SIG-M5 (cell line): ENCODE results near the gene TAOK3.
A peak's percentile ranks its signal among the peaks of the same experiment; 100 is the strongest.
"Not testable (repeated sequence)": the region's sequence is repeated elsewhere in the genome, so short reads cannot be mapped to it uniquely, and the experiment has no call there.

Experiments used
- DNase-seq: peaks from one replicate; lab custom pipeline; 2025; lab: John Stamatoyannopoulos, UW

TAOK3 gene

GRCh38 chr12:118372541-118373495 lies at the start of gene TAOK3:
TAOK3 (minus strand) TSS chr12:118372907; CDS start chr12:118255567, 117,340 bp downstream.
- peak; percentile 97 for DNase-seq

DNA sequence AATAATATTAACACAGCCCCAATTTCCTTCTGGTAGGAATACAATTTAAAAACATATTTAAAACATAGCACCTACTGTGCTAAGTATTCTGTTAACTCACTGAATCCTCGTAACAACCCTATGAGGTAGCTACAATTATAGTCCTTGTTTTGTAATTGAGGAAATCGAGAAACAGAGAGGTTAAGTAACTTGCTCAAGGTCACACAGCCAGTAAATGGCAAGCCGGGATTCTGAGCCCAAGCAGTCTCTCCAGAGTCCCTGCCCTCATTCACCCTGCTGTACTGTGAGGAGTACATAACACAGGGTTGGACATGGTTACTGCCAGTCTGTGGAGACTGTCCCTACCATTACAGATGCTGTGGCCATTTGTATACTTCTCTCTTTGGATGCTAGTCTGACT lies 48.0 kb upstream of the TAOK3 start:
- DNase-seq, result no peak

GRCh38 chr12:118418385-118419057 lies 45.8 kb upstream of the TAOK3 start:
- no peak for DNase-seq

DNA sequence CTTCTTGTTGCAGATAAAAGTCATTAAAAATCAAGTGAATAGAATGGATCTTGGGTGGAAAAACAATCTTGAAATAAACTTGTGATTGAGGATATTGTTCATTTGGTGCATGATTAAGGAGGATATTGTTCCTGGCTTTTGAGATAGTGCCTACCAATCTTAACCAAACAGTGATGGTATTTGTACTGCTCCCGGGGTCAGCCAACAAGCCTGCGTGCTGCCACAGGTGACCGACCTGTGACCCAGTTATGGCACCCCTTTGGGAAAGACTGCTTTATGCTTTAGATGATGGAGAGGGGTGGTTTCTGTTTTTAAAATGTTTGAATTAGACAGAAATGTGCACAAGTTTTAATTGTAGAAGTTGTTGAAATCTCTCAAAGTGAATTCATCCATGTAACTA lies 45.2 kb upstream of the TAOK3 start:
- no peak for DNase-seq

- no peak for DNase-seq
Measured at GRCh38 chr12:118409834-118410233, 37.1 kb upstream of the TAOK3 start.

- not testable (repeated sequence) for DNase-seq
Measured at GRCh38 chr12:118408241-118408640, 35.5 kb upstream of the TAOK3 start.

- no peak for DNase-seq
Measured at GRCh38 chr12:118404876-118405521, 32.3 kb upstream of the TAOK3 start.

GRCh38 chr12:118402251-118402650 lies 29.5 kb upstream of the TAOK3 start:
- no peak for DNase-seq

DNA sequence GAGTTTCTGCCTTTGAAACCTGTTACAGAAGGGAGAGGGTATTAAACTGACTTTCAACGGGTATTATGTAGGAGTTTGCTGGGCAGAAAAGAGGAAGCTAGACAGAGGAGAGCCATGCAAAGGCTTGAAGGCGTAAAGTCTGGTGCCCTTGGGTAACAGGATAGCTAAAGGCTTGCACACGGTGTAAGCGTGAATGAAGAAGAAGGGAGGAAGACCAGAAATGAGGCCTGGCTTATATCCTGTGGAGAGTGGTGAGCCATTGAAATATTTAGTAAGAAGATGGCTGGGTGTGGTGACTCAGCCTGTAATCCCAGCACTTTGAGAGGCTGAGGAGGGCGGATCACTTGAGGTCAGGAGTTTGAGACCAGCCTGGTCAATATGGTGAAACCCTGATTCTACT lies 26.2 kb upstream of the TAOK3 start:
- DNase-seq, result peak; percentile 80

DNA sequence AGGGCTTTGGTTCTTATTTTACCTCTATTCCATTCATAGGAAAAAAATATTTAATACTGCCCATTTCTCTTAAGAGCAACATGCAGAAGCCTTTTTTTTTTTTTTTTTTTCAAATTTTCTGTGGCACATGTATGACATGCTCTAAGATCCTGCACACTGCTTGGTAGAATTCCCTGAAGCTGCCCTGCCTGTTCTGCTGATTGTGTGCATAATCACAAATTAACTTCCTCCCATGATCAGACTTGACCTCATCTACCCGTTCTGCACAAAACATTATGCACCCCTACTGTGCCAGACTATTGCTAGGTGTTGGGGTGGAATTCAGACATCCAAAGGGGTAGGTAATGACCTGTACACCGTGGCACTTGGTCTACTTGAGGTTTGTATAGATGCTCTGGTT lies 25.8 kb upstream of the TAOK3 start:
- DNase-seq, result no peak

DNA sequence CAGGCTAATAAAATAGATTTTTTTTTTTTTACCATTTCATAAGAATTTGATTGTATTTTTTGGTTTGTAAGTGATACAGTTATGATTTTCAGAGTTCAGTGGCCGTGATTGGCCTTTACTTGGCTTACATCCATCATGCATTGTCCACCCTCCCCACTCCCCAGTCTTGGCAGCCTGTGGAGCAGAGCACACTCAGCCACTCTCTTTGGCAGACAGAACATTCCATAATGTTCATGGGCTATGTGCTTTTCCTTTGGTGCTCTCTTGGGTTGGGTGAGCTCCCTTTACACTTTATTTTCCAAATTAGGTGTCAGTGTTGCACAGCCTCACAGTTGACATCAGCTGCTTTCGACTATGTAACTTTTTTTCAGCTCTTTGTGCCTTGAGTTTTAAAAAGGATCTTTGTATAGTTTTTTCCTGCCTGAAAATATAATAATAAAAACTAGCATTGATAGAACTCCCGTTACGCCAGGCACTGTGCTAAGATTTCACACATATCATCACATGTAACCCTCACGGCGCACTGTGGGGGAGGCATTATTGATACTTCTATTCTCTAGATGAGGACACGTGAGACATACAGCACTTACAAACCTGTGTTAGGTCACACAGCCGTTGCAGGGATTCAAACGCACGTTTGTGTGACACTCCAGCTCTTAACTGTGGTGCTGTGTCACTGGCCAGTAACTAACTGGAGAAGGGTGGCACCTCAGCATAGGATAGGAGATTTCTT lies 25.2 kb upstream of the TAOK3 start:
- DNase-seq, result no peak

GRCh38 chr12:118391836-118392235 lies 19.1 kb upstream of the TAOK3 start:
- DNase-seq, result no peak

- no peak for DNase-seq
Measured at GRCh38 chr12:118391424-118391823, 18.7 kb upstream of the TAOK3 start.

DNA sequence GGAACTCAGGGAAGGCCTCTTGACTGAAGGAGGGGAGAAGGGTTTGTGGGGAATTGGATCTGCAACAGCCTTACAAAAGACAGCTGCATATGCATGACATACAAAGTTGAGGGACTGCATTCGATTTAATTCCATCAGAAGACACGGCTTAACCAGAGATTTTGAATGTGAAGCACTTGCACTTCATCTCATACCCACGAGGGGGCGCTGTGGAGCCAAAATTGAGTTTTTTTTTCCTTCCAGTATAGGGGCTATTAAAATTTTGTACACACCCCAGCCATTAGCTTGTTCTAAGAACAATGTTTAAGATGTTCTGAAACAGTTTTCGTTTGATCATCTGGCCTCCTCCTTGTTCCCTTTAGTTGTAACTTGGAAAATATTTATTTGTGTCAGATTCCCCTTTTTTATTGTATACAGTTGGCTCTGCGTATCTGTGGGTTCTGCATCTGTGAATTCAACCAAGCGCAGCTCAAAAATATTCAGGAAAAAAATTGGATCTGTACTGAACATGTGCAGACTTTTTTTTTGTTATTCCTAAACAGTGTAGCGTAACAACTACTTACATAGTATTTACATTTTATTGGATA lies 5.3 kb upstream of the TAOK3 start:
- DNase-seq, result peak; percentile 28

DNA sequence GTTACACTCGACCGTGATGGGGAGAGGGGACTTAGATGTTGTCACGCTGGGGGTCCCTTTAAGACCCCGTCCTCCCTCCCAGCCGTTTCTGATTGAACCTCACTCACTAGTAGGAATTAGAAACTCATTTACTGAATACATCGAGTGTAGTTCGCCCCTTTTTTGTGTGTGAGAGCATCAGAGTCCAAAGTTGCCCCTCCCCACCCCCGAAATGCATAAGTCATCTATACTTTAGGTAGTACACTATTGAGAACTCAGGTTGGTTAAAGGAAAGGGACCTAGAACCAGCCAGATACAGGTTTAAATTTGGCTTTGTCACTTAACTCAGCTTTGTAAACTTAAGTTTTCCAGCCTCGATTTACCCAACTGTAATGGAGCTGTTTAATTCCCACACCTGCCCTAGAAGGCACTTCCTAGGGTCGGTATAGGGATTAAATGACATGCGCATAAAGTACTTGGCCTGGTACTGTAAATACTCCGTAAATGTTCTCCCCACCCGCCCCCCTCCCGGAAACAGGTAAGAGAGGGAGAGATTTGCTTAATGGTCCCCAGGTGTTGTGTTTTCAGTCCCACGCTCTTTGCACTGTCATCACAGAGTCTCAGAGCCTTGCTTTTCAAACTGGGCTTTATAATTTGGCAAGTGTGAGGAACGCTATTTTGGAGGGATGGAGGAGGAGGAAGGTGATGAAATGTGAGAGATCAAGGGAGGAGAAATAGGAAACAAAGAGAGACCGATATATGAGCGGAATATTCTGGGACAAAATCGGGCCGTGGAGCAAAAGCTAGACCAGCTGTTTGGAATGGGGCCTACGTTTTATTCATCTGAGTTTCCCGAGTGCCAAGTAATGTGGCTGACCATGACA lies 4.5 kb upstream of the TAOK3 start:
- DNase-seq, result no peak

DNA sequence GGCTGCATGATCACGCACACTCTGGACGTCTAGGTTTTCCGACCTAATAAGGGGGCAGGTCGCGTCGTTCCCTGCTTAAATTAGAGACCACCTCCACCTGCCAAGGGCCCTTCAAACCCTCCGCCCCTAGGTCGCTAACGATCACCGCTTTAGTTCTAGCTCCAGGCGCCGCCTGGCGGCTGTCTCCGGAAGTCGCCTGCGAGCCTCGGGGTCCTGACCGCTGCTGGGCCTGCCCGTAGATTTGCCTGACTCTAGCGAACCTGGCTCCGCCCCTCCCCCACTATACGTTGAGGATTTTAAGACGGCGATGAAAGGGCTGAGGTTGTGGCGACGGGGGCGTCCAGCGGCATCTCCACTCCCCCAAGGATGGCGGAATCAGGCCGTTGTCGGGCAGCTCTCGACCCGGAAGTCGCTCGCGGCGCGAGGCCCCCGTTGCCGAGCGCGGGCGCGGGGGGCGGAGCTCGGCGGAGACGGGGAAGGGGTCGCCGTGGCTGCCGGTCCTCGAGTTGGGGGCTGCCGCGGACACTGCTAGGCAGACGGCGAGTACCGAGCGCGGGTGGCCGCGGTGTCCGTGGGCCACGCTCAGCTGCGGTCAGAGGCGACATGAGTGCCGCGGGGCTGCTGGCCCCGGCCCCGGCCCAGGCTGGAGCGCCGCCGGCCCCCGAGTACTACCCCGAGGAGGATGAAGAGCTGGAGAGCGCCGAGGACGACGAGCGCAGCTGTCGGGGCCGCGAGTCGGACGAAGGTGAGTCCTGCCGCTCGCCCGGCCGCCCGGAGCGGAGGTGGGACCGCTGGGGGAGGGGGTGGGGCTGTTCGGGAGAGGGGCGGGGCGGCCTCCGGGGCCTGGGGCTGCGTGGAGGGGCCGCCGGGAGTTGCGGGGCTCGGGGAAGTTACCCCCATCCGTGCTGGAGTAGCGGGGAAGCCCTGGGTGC lies 3.6 kb upstream of the TAOK3 start, which contains the start of gene SUDS3:
TSS of gene SUDS3 (plus strand) at position 467 of the 932 bp plus-strand sequence. CDS start at position 604, 137 bp downstream.
- DNase-seq, result peak; percentile 11

- no peak for DNase-seq
Measured at GRCh38 chr12:118375348-118375747, 2.6 kb upstream of the TAOK3 start.

- no peak for DNase-seq
Measured at GRCh38 chr12:118374909-118375308, 2.2 kb upstream of the TAOK3 start.

DNA sequence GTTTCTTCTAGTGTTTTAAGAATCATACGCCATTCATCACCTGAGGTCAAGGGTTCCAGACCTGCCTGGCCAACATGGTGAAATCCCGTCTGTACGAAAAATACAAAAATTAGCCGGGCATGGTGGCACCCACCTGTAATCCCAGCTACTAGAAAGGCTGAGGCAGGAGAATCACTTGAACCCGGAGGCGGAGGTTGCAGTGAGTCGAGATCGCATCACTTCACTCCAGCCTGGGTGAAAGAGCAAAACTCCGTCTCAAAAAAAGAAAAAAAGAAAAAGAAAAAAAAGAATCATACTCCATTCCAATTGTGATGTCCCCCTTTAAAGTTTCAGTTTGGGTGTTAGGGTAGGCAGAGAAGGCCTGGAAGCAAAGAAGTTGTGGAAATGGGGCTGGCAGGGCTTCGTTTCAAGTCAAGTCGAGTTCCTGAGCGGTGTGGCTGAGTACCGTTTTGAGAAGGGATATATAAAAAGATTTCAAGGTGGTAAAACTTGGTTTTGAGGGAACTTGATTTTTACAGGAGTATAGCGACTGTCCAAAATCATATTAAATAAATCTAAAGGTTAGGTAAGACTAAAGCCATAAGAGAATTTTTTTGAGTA lies 1.5 kb upstream of the TAOK3 start:
- no peak for DNase-seq
